Prostate gland (tissue), 2 donors: ENCODE data around the gene SETD3.

Source experiments
- CTCF ChIP-seq, 4 experiments: fragments of 200-600 bp in 2 of 4; fragments of 450-650 bp in 2 of 4; sonication (generic) in 2 of 4; IDR thresholded peaks; 1 replicate in 3 of 4; 2 replicates in 1 of 4; pipeline ENCODE4 v1.5.1; 2016 to 2019; ENCODE audit warnings: antibody characterized with exemption in 4 of 4, mild to moderate bottlenecking in 2 of 4, moderate library complexity in 2 of 4
- POLR2A ChIP-seq: fragments of 450-650 bp; IDR thresholded peaks from one replicate; pipeline ENCODE4 v1.6.1; 2016; ENCODE audit warnings: antibody characterized with exemption, mild to moderate bottlenecking

DNA sequence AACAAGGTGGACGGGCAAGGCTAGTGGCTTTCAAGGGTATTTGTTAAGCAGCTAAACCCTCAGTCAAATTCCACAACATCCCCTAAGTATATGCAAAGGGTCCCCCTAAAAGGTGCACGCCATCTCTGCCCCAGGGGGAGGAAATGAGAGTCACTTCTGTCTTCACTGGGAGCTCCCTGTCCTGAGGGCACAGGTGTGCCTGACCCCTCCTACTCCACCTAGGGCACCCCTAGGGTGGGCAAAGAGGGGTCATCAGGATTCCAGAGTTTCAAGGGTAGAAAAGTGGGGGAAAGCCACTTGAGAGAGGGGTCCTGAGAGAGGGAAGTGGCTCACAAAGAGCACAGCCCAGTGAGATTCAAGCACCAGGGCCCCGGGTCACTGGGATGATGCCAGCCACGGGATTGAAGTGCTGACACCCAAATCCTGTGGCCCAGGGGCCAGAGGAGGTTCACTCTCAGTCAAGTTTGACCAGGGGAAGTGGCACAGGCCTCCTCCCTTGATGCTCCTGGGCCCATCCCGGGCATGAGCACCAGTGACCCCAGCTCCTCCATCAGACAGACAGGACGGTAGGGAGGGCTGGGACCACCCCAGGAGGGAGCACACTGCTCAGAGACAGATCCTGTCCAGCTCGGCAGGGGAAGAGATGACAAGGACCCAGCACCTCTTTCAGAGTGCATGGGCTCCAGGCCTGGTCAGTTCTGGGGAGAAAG is 126.3 kb downstream of the SETD3 start:
- TF ChIP-seq POLR2A: no peak
- no peak for TF ChIP-seq CTCF (IDR thresholded peaks at IDR 0.05)
